NCI-H460 (cell line): ENCODE data around the gene ERVFRD-1. TPM values are rescaled to one million over a fixed set of nuclear protein-coding genes. Genes with fewer than 3 reads are reported as not detected.
"Not testable (repeated sequence)": the region's sequence is repeated elsewhere in the genome, so short reads cannot be mapped to it uniquely, and the experiment has no call there.

Source experiments
- DNase-seq: peaks from one replicate; pipeline ENCODE4 v3.0.0-alpha.2; 2016; ENCODE audit warnings: low read depth; ENCODE audit errors: extremely low read depth
- total RNA-seq: library from RNA; depleted of rRNA; stranded (reverse); fragments of >200 nt; shearing (Covaris generic); gene quantifications from 2 replicates; pipeline ENCODE4 v1.2.3, GENCODE V29; 2014

ERVFRD-1 gene
- total RNA-seq, 1 experiment from 2014 or later, result not detected

DNA sequence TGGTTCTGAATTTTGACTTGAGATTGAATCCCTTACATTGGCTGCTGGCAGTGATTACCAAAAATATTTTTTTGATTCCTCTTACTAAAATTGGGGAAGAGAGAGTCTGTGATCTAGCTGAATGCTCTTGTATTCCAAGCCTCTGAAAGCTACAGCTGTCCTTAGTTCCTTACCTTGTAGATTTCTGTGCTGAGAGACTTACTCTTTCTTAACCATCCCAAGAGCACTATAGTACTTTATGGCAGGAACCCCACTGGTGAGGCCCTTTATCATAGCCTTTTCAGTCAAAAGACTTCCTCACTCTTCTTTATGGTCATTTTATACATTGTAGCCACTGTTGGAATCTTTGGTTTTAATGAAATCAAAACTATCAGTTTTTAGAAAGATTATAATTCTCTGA, 19.1 kb upstream of the ERVFRD-1 start:
- DNase-seq, result no peak

DNA sequence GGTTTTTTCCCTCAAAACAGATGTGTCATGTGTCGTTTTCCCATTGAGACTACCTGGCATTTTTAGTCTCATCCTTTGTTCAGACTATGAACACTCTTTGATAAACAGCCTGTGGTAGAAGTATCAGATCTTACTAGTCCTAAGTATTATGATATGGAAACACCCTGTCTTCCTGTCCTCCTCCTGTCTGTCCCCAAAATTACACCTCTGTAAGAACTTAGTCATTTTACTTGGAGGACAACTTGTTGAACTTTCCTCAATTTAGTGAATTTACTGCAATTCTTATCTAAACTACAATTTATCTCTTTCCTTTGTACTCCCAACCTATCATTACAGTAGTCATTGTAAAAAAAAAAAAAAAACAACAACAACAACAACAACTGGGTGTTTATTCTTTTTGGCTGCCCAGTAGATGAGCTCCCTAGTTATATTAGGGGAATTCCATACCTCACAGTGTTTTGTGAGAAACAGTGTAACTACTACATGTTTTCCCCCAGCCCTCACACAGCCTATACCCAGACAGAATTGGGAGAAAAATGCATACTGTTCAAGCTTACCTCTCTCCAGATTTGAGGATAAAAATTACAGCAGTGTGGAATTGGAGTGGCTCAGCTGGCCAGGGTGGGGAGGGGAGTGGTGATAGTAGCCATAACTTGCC, 18.5 kb upstream of the ERVFRD-1 start:
- DNase-seq, result no peak

GRCh38 chr6:11128608-11129007, 17.1 kb upstream of the ERVFRD-1 start:
- no peak for DNase-seq

DNA sequence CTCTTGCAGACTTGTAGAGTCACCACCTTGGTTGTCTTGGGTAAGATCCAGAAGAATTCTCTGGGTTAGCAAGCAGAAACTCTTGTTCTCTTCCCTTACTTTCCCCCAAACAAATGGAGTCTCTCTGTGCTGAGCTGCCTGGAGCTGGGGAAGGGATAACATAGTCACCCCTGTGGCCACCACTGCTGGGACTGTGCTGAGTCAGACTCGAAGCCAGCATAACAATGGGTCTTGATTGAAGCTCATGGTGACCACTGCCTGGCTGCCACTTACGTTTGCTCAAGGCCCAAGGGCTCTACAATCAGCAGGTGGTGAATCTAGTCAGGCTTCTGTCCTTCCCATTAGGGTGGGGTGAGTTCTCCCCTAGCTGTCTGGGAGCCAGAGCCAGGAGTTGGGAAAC, 15.4 kb upstream of the ERVFRD-1 start:
- DNase-seq, result no peak

DNA sequence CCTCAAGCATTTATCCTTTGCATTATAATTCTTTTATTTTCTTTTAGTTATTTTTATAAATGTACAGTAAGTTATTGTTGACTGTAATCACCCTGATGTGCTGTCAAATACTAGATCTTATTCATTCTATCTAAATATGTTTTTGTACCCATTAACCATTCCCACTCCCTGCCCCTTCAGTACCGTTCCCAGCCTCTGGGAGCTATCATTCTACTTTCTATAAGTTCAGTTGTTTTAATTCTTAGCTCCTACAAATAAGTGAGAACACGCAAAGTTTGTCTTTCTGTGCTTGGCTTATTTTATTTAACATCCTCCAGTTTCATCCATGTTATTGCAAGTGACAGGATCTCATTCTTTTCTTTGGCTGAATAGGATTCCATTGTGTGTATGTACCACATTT, 12.5 kb upstream of the ERVFRD-1 start:
- DNase-seq, result no peak

DNA sequence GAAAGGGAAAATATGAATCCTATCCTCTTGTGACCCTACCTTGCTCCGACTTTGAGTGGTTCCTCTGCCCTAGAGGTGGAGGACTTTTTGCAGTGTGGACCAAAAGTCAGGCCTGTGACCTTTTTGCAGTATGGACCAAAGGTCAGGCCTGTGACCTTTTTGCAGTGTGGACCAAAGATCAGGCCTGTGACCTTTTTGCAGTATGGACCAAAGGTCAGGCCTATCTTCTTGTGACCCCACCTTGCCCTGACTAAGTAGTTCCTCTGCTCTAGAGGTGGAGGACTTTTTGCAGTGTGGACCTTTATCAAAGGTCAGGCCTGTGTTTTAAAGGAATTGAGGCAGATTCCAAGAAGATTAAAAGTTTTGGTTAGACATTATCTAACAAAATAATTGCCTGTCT, 10.9 kb upstream of the ERVFRD-1 start:
- DNase-seq, result no peak

- DNase-seq, result no peak
Measured at GRCh38 chr6:11121851-11122250, 10.3 kb upstream of the ERVFRD-1 start.

- DNase-seq, result no peak
Measured at GRCh38 chr6:11120271-11121005, 8.9 kb upstream of the ERVFRD-1 start.

DNA sequence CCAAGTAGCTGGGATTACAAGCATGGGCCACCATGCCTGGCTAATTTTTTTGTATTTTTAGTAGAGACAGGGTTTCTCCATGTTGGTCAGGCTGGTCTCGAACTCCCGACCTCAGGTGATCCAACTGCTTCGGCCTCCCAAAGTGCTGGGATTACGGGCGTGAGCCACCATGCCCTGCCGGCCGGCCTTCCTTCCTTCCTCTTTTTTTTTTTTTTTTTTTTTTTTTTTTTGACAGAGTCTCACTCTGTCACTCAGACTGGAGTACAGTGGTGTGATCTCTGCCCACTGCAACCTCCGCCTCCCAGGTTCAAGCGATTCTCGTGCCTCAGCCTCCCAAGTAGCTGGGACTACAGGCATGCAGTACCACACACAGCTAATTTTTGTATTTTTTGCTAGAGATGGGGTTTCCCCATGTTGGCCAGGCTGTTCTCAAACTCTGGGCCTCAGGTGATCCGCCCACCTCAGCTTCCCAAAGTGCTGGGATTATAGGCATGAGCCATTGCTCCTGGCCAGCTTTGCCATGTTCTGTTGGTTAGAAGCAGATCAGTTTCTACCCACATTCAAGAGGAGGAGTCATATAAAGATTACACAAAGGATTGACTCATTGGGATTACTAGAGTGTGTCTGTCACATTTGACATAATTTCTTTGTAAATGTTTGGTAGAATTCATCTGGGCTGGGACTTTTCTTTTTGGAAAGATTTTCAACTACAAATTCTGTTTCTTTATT, 4.4 kb upstream of the ERVFRD-1 start:
- DNase-seq, result not testable (repeated sequence)

GRCh38 chr6:11113038-11113437, 1.5 kb upstream of the ERVFRD-1 start:
- no peak for DNase-seq

- no peak for DNase-seq
Measured at GRCh38 chr6:11111769-11112437, 378 bp upstream of the ERVFRD-1 start.

DNA sequence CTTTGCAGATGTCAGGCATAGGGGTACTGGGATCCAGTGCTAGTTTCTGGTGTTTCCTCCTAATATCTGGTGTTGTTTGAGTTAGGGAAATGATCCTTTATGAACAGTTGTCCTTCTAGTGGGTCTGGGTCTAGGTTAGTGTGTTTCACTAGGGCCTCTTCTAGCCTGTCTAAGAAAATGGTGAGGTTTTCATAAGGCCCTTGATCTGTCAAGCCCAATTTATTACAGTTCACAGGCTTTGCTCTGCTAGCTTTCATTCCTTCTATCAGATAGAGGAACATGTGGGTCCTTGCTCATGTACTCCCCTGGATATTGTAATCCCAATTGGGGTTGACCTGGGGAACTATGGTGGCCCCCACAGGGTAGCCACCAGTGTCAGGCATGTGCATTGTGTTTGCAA, 2.8 kb downstream of the ERVFRD-1 start:
- DNase-seq, result no peak

DNA sequence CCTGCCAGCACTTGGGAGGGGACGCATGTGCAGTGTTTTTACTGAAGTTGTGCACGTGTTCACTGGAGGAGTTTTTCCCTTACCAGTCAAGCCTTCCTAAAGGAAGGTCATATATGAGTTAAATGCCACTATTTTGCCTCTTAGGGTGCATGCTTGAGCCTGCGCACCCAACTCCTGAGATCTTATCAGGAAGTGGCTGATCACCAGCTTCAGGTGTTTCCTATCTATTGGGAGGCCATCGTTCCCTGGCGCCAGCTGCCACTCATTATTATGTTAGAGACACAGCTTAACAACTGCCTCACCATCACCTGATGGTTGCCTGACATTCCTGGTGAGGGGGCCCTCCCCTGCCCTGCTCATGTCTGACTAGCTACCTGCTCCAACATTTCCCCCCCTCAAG, 8.5 kb downstream of the ERVFRD-1 start:
- DNase-seq, result no peak

- no peak for DNase-seq
Measured at GRCh38 chr6:11101417-11101816, 10.1 kb downstream of the ERVFRD-1 start.

DNA sequence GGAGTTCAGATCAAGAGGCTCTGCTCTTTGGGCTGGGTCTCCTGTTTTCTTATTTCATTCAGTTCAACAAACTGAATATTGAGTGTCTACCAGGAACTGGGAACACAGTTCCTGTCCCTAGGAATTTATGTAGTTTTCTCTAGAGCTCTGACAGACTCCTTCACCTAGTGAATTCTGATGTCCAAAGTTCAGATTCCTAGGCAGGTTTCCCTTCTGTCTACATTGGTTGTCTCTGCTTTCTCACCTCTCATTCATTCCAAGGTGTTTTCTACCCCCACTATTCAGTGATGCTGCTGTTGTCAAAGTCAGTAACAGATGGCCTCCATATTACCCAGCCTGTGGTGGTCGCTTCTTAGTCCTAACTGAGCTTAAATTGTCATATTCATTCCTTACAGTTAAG, 13.5 kb downstream of the ERVFRD-1 start:
- DNase-seq, result no peak

- no peak for DNase-seq
Measured at GRCh38 chr6:11097476-11097875, 14.0 kb downstream of the ERVFRD-1 start.

GRCh38 chr6:11096109-11096508, 15.4 kb downstream of the ERVFRD-1 start:
- no peak for DNase-seq

- no peak for DNase-seq
Measured at GRCh38 chr6:11094941-11095340, 16.6 kb downstream of the ERVFRD-1 start.

GRCh38 chr6:11094411-11094851, 17.1 kb downstream of the ERVFRD-1 start:
- peak; percentile 37 for DNase-seq

GRCh38 chr6:11093626-11094410, 17.7 kb downstream of the ERVFRD-1 start, which contains the start of gene SMIM13:
SMIM13 (plus strand) TSS chr6:11093834; CDS start chr6:11094314, 480 bp downstream.
- DNase-seq, result peak; percentile 93

GRCh38 chr6:11093376-11093625, 18.2 kb downstream of the ERVFRD-1 start:
- no peak for DNase-seq
